ENCODE measurements around the gene RAMP3.

Gene RAMP3

DNA sequence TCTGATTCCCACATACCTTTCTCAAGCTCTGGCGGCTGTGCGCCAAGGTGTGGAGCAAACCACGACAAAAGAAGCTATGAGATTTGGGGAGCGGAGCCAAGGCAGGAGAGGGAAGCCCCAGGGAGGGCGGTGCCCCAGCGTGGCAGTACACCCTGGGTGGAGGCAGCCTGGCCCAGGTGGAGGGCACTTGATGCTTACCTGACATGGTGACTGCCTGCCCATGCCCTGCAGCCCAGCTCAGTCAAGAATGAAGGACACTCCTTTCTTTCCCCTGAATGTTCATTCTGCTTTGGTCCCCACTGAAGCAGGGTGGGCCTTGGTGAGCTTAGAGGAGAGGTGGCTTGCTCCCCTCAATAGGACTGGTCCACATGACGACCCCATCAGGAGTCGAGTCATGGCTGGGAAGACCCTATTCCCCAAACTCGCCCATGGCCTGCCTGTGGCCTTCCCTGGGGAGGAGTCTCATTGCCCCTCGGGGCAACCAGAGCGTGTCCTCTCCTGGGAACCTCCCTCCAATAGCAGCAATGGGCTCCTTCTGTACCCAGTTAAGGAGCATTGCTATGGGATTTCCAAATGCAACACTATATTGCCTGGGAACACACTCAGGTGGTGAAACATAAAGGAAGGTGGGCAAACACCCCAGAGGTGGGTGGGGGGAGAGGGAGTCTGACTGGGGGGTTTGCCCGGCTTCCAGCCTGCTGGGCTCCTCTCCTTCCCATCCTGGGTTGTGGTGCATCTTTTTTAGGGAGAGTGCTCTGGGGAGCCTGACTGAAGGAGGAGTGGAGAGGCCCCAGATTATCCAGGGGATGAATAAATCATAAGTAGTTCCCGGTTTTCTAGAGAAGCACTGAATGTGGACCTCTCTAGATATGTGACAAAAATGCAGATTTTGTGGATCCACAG lies 22.7 kb downstream of the RAMP3 start:
- DNase-seq (ENCODE audit: low spot score): no peak

DNA sequence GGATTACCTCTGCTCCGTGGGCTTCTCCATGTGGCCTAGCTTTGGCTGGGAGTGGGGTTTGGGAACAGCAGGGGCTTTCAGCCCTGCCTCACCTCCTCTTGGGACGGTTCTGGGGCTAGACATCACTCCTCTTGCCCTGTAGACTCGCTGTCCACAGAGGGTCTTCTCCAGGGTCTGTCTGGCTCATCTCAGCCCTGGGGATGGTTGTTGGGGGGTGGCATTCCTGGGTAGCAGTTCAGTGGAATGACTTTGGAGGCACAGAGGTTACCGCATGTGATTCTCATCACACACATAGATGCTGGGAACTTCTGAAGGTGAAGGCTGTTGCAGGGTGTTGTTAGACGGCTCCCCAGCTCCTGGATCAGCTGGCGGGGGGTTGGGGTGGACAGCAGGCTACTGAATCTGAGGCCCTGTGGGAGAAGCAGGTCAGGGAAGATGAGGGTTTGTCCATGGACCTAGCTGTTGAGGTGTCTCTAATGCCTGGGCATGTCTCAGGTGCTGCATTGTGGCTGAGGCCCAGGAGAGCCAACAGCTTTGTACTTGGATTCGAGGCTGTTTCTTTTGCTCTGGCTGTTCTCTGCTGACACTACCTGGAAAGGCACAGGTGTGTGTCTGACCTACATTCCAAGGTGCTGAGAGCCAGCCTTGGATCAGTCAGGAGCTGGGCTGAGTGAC lies 23.8 kb downstream of the RAMP3 start:
- DNase-seq (ENCODE audit: low spot score): no peak

DNA sequence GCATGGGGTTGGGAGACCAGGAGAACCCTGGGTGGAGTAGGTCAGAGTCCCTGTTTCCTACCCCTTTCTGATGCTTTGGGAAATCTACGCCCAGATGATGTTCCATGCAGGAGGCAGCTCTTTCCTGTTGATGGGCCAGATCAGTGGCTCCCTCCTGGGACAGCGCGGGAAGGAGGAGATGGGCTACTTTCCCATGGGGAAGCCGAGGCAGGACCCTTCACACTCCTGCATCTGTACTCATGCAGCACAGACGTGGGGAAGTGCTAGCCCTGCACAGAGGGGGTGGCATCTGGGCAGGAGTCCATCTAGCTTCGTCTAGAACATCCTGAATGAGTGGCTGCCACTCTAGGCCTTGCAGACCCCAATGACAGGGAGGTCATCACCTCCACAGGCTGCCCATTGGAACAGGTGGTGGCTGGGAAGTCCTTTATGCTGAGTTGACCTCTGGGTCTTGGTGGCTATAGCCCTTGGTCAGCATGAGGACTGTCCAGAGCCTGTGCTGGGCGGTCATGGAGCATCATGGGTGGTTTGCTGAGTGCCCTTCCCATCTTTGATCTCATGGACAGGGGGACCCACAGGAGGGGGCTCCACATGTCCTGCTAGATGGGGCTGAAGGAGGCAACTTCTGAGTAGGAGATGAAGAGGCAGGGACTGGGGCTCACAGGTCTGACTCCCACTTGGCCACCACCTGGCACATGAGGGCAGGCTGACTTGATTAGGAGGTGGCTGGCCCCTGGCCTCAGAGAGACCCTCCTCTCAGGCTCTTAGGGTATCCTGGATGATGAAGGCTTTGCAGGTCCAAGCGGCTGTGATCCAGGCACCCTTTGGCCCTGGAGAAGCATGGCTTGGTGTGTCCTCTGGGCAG lies 24.6 kb downstream of the RAMP3 start:
- no peak for DNase-seq (ENCODE audit: low spot score)

DNA sequence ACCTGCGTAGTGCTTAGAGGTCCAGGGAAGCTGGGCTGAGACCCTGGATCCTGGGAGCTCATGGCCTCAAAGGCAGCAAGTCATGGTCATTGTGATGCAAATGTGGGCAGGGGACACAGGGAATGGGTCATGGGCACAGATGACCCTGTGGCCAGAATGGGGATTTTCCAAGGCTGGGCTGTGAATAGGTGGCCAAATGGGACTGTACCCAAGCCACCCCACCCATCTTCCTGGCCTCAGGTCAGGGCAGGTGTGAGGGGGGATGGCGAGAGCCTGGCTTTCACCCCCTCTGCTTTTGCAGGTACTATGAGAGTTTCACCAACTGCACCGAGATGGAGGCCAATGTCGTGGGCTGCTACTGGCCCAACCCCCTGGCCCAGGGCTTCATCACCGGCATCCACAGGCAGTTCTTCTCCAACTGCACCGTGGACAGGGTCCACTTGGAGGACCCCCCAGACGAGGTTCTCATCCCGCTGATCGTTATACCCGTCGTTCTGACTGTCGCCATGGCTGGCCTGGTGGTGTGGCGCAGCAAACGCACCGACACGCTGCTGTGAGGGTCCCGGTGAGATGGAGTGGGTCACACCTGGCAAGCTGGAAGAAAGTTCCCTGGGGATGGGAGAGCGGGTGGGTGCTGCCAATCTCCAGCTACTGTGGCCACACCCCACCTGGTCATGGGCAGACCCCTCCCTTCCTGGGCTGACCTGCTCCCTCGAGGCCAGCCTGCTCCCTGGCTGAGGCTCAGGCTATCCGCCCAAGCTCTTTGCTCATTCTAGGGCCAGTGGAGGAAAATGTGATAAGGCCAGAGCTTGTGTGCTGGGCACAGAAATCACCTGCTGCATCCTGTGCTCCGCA lies 25.5 kb downstream of the RAMP3 start:
- DNase-seq (ENCODE audit: low spot score): no peak

DNA sequence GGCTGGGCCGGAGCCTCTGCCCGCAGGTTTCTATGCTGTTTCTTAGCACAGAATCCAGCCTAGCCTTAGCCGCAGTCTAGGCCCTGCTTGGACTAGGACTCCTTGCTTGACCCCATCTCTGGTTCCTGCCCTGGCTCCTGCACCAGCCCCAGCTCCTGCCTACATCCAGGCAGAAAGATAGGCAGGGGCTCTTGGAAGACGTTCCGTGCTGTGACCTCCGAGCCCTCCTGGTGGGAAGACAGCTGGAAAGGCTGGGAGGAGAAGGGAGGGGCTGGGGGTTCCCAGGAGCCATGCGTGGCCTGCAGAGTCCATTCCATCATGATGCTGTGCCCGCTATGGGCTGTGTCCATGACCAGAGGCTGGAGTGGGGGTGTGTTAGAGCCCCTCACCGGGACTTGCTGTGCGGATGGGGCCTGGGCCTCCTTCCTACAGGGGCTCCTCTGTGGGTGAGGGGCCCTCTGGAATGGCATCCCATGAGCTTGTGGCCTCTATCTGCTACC lies 26.2 kb downstream of the RAMP3 start:
- DNase-seq (ENCODE audit: low spot score): no peak

DNA sequence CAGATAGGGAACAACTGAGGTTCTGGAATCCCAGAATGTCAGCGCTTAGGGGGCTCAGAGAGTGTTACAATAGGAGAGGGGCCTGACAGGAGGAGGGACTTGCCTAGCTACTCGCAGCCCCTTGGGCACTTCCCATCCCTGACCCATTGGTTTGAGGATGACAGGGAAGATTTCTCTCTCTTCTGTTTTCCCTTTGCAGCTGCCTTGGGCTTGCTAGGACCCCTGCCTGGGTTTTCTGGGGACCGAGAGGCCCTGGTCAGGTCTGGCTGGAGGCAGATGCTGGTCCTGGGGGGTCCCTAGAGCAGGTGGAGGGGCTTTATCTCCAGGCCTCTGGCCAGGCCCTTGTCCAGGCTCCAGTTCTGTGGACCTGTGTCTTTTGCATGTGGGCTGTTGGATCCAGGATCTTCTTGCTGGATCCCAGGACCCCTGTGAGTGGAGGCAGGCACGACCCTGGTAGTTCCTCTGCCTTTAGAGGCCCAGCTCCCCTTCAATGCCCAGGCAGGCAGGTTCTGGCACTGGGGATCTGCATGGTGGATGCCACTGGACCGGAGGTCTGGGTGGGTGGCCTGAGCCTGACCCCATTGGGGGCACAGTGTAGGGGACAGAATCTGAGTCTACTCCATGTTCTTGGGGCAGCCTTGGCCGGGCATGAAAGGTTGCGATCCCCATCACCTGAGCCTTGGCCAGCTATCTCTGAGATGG lies 26.9 kb downstream of the RAMP3 start:
- no peak for DNase-seq (ENCODE audit: low spot score)

DNA sequence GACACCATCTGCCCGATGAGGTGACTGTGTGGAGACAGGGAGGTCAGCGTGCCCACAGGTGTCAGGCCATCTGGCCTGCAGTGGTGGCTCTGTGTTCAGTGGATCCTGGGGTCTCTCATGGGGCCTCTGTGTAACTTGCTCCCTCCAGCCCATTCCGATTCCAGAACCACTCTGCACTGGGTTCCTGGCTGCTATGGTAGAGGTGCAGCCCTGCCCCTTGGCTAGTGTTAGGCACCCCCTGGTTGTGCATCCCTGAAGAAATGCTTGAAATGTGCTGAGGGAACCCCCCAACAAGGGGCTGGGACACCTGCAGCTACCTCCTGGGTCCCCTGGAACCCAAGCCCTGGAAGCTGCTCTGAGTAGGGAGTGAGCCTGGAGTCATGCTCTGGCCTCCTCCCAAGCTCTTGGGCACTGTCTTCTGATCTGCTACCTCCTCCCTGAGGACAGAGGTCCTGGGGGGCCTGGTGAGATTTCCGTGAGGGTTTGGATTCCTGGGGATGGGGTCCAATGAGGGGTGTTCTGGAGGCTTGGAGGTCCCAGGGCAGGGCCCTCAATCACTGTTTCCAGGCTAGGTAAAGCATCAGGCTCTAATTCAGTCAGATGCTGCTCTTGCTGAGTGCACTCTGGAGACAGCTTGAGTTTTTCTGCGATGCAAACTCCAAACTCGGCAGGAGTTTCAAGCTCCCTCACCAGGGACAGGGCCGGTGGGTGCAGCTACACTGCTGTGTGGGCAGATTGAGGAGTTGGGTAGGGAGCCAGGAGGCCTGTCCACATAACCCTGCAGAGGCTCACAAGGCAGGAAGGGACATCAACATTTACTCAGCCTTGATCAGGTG lies 27.7 kb downstream of the RAMP3 start:
- DNase-seq (ENCODE audit: low spot score): no peak

DNA sequence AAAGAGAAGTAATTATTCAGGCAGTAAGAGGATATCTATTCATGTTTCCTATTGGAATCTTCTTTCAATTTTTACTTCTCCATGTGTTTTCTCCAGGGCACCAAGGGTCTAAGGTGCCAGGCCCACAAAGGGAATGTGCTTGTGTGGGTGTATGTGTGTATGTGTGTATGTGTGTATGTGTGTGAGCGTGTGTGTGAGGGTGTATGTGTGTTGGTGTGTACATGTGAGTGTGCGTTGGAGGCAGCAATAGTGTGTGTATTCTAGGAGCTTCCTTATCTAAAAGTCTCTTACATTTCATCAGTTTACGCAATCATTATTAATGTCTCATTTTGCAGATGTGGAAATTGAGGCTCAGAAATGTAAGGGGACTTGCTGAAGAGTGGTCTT lies 28.3 kb downstream of the RAMP3 start:
- DNase-seq (ENCODE audit: low spot score): no peak

DNA sequence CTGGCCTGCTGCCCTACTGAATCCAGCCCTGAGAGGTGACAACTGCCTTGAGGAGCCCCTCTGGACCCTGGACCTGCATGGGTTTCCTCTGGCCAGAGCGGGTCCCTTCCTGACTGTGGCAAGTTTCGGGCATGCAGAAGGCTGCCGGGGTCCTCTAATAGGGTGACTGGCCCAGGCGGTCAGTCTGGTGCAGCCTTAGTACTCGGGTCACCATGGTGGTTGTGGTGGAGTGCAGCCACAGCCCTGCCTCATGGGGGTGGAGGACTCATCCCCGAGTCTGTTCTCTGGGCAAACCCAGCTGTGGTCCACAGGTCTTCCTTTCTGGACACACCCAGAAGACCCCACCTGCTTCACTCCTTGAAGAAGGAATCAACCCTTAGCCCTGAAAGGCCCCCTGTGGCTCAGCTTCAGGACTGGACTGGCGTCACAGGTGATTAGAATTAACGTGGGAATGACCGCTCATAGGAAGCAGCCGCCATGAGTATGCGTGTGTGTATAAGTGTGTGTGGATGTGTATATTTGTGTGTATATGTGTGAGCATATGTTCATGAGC lies 28.7 kb downstream of the RAMP3 start:
- DNase-seq (ENCODE audit: low spot score): no peak

DNA sequence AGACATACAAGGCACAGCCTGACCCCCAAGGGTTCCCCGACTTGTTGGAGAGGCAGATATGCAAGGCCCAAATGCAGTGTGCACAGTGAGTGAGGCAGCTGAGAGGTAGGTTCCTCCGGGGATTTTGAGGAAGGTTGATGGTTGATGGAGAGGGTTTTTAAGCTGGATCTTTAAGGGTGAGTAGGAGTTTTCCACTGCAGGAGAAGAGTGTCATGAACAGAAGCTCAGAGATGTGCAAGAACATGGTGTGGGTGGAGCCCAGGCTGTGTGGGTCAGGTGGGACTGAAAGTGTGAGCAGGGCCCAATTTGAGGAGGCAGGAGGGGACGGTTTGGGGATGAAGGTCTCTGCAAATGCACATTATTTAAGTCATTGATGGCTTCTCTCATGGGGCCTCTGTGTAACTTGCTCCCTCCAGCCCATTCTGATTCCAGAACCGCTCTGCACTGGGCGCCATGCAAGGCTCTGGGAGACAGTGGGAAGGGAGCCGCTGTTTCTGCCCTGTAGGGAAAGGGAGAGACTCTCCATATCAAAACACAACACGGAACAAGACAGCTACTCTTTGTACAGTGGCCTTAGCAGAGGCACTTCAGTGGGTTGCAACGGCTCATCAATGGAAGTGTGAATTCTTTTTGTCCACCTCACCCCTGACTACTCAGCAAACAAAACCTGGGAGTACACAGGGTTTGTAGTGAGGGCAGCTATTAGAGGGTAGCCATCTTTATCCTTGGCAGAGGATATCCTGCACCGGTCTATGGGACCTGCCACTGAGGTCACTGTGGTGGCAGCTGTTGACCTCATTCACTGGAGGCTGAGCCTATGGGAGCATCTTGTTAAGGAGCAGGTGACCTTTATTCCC lies 29.7 kb downstream of the RAMP3 start:
- DNase-seq (ENCODE audit: low spot score): no peak

DNA sequence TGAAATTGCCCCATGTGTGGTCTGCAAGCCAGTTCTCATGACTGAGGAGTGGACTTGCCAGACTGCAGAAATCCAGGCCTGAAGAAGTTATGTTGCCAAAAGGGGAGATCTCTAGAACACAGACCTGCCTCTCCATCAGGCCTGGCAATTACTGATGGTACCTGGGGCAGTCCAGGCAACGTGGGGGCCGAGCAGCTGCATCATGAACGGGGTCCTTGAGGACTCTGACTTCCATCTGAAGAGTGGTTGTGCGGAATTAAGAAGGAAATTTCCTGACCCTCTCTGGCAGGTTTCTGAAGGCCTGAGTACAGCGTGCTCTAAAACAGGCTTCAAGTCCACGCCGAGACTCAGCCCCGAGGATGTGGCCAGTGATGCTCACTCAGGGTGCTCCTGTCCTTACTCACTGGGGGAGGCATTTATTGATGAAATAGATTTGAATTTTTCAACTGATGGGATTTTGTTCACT lies 30.4 kb downstream of the RAMP3 start:
- DNase-seq (ENCODE audit: low spot score): no peak

DNA sequence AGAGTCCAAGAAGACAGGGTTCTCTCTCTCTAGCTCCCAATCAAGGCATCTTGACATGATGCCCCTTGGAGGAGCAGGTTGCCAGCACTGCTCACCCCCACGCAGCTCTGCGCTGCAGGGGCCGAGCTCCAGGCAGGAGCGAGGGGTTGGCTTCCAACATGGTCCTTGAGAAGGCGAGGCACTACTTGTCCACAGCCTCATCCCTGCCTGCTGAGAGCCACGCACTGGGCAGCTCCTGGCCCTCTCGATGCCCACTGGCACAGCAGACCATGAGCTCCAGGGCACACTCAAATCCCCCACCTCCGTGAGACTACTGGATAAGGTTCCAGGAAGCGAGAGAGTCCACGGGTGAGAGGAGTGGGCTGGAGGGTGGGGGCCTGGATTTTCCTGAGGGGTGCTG lies 31.1 kb downstream of the RAMP3 start:
- DNase-seq (ENCODE audit: low spot score): no peak

DNA sequence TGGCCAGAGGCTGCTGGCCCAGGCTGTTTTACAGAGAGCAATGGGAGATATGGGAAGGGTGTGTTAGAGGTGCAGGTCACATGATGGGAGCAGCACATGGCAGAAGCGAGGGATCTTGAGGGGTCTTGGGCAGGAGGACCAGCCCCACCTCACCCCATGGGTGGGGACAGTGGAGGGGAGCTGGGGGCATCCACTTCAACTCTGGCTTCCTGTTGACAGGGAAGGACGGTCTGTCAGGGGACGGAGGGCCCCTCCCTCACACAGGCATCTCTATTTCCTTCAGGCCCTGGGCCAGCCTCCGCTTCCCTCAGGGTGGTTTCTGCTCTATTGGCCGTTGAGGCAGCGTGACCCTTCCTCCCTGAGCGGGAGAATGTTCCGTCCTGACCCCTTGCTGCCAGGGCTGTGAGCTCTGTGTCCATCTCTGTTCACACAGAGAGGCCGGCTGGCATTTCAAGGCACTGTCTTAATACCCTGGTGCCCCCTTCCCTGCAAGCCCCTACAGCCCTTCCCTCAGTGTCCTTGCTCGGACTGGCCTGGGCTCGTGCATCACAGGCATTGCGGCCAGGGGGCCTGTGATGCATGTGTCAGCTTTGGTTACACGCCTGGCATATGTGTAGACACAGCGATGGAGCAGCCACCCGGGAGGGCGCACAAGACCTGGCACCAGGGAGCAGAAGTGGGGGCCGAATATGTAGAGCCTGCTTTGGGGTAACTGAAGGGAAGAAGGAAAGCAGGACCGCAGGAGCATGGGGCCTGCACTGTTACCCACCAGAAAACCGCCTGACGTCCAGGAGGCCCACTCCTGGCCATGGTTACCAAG lies 31.8 kb downstream of the RAMP3 start:
- no peak for DNase-seq (ENCODE audit: low spot score)

DNA sequence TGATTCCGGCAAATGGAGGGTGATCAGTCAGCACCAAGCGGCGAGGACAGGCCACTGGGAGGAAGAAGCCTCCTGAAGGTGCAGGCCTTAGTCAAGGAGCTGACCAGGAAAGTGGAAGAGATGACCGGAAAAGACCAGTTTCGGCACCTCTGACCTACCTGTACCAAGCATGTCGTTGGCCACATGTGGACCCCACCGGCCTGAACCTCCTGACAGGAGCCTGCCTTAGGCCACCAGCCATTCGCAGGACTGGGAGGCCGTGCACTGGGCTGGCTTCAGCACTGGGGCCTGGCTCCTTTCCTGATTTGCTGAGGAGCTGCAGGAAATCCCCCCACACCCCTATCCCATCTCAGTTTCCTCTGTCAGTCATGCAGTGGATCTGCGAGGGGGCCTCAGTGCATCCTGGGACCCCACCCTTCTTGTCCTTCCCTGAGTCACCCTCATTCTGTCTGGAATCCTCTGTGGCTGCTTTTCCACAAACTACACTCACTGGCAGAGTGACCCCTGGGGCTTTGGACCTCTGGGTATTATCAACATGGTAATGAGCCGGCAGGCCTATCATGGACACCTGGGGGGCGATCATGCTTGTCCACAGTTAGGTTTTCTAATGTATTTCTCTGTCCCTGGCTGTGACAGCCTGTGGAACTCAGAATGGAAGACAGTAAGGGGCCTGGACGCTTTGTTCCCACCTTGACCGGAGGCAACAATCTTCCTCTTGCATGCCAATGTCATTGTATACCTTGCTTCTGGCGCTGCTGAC lies 33.0 kb downstream of the RAMP3 start:
- DNase-seq (ENCODE audit: low spot score): no peak

DNA sequence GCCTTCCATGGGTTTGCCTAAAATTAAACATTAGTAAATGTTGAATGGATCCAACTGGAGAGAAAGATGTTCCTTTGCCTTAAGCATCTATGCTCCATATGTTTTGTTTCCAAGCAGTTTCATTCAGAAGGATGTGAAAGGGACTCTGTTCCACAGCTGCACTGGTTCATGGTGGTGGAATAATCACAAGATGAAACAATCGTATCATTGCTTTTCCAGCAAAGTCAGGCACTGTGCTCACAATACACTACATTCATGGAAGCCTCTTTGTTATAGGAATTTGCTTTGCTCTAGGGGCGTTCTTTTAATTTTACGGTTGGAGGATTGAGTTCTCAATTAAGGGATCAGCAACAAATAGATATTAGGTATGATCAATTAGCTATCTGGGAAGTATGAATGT lies 33.8 kb downstream of the RAMP3 start:
- DNase-seq (ENCODE audit: low spot score): no peak

DNA sequence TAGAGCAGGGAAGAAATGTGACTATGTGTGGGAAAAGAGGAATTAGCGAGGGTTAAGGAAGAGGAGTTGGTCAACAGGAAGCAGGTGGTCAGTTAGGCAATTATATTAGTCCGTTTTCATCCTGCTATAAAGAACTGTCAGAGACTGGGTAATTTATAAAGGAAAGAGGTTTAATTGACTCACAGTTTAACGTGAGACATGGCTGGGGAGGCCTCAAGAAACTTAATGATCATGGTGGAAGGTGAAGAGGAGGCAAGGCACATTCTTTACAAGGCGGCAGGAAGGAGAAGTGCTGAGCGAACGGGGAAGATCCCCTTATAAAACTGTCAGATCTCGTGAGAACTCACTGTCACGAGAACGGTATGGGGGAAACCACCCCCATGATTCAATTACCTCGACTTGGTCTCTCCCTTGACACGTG lies 35.0 kb downstream of the RAMP3 start:
- no peak for DNase-seq (ENCODE audit: low spot score)

DNA sequence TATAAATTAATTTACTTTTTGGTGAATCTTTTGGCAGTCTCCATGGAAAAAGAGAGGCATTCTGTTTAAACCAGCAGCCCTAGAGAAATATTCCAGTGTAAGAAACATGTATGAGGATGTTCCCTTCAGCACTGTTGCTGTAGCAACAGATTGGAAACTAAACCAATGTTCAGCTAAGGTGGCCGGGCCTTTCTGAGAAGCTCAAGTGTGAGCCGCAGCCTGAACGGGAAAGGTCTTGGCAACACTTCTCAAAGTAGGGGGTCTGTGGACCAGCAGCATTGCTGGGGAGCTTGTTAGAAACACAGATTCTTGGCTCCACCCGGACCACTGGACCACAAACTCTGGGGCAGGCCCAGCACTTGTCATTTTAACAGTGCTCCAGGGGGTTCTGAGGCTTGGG lies 36.2 kb downstream of the RAMP3 start:
- DNase-seq (ENCODE audit: low spot score): no peak

Measured in kidney tubule cell (primary cell).